ENCODE measurements around the gene PRCP.

DNA sequence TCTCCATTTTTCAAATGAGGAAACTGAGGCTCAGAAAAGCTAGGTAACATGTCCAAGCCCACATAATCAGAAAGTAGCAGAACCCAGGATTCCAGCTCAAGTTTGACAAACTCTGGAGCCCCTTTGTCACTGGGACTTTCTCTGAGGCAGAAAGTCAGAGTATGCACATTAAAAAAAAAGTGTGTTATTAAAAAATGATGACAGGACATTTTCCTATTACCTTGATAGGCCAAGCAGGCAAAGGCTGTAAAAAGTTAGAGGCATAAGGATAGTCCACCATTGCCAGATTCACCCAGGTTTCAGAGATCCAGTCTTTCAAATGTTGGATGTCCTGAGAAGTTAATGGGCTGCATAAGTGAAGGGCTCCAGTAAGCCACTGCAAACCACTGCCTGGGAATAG is 51.4 kb downstream of the PRCP start:
- TF ChIP-seq, protein P1, sequence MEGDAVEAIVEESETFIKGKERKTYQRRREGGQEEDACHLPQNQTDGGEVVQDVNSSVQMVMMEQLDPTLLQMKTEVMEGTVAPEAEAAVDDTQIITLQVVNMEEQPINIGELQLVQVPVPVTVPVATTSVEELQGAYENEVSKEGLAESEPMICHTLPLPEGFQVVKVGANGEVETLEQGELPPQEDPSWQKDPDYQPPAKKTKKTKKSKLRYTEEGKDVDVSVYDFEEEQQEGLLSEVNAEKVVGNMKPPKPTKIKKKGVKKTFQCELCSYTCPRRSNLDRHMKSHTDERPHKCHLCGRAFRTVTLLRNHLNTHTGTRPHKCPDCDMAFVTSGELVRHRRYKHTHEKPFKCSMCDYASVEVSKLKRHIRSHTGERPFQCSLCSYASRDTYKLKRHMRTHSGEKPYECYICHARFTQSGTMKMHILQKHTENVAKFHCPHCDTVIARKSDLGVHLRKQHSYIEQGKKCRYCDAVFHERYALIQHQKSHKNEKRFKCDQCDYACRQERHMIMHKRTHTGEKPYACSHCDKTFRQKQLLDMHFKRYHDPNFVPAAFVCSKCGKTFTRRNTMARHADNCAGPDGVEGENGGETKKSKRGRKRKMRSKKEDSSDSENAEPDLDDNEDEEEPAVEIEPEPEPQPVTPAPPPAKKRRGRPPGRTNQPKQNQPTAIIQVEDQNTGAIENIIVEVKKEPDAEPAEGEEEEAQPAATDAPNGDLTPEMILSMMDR (IDR thresholded peaks at IDR 0.05 in 4 of 5, conservative IDR thresholded peaks at IDR 0.05 in 1 of 5), result no peak
- TF ChIP-seq POLR2A (IDR thresholded peaks at IDR 0.05), result no peak
